ENCODE results near the gene PANK4. TPM values are rescaled to one million over a fixed set of nuclear protein-coding genes. Genes with fewer than 3 reads are reported as not detected.
A peak's percentile ranks its signal among the peaks of the same experiment; 100 is the strongest.

PANK4 gene
- total and polyA plus RNA-seq, 4 donors: 6.2 to 26.8 (median 12.6) TPM

DNA sequence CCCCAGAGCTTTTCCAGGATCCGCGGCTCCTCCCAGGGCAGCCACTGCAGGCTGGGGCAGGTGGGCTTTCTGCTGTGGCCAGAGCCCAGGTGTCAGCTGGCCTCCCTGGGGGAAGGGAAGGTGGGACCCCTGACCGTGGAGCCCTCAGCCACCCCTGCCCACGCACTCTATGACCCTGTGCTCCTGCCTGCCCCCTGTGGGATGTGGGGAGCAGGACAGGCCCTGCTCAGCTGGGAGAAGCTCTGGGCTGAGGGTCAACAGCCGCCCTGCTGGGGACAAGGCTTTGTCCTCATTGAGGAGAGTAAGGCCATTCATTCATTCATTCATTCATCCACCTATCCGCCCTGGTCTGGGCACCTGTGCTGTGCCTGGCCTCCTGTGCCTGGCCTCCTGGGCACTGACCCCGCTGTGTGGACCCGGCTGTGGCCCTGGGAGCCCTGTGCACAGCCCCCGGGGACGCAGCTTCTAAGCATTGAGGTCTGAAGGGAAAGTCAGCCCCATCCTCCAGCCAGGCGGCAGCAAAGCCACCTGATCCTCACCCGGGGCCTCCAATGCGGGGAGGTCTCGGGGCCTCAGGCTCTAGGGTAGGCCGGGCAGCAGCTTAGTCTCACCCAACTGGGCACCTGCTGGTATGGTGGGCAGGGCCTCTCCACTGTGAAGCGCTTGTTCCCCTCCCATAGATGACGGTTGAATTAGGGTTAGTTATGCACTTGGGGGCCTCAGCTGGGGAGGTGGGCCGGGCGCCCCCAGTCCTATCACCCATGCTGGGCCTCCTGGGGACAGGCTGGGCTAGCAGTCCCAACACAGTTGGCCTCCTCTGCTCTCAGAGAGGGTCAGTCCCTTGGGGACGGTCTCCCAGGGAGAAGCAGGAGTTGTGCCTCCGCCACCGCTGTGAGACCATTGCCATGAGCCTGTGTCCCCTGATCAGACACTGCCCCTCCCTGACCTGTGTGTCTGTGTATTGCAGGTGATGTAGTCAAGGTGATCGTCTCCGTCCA is 35.8 kb upstream of the PANK4 start:
- H3K4me1 ChIP-seq (ENCODE audit: control insufficient read depth in 4 of 4, insufficient read depth in 4 of 4, low read length in 3 of 4): peaks cover 5 to 12% (median 8%) of the 10 kb centered on the region in 4 donors
- no peaks in the 10 kb centered on the region for H3K27me3 ChIP-seq (ENCODE audit: control insufficient read depth in 4 of 4, insufficient read depth in 4 of 4, low read length in 3 of 4)
- H3K36me3 ChIP-seq (ENCODE audit: control insufficient read depth in 4 of 4, insufficient read depth in 3 of 4, low read depth in 1 of 4, low read length in 3 of 4): peaks cover 9 to 34% (median 14%) of the 10 kb centered on the region in 4 donors
- no peak overlapping the region for H3K4me3 ChIP-seq (ENCODE audit: low read depth in 1 of 3, low read length in 3 of 3)
- no peak for DNase-seq (ENCODE audit: low spot score)
- H3K9me3 ChIP-seq (ENCODE audit: control insufficient read depth in 4 of 4, low read length in 3 of 4): no peaks in the 10 kb centered on the region
- TF ChIP-seq FOXA1 (IDR thresholded peaks at IDR 0.05): no peak
- no peak for TF ChIP-seq GABPA (IDR thresholded peaks at IDR 0.05 in 1 of 2, conservative IDR thresholded peaks at IDR 0.05 in 1 of 2)
- TF ChIP-seq FOXA2 (IDR thresholded peaks at IDR 0.05): no peak
- TF ChIP-seq RXRA (IDR thresholded peaks at IDR 0.05): no peak
- TF ChIP-seq CTCF (IDR thresholded peaks at IDR 0.05; ENCODE audit: low read depth, low read length, missing input control): peak; percentile 36
- TF ChIP-seq SP1 (IDR thresholded peaks at IDR 0.05): no peak
- peak in 1 of 2 donors; percentile 52 for TF ChIP-seq RAD21 (IDR thresholded peaks at IDR 0.05)
- no peak for TF ChIP-seq NR2F2 (IDR thresholded peaks at IDR 0.05)
- no peak overlapping the region for H3K27ac ChIP-seq (ENCODE audit: low read depth in 1 of 2, low read length in 2 of 2)
- no peak overlapping the region for H3K9ac ChIP-seq (ENCODE audit: low read depth in 1 of 2, low read length in 2 of 2)
- 90% methylated on average over 24 of the region's 24 CpGs for WGBS

- H3K27me3 ChIP-seq (ENCODE audit: control insufficient read depth in 4 of 4, insufficient read depth in 4 of 4, low read length in 3 of 4): no peaks in the 10 kb centered on the region
- no peaks in the 10 kb centered on the region for H3K9me3 ChIP-seq (ENCODE audit: control insufficient read depth in 4 of 4, low read length in 3 of 4)
- H3K4me3 ChIP-seq (ENCODE audit: low read depth in 1 of 3, low read length in 3 of 3): no peak overlapping the region
- no peak overlapping the region for H3K9ac ChIP-seq (ENCODE audit: low read depth in 1 of 2, low read length in 2 of 2)
- H3K27ac ChIP-seq (ENCODE audit: low read depth in 1 of 2, low read length in 2 of 2): no peak overlapping the region
- no peak for DNase-seq (ENCODE audit: low spot score)
- 93% methylated on average over 11 of the region's 11 CpGs for WGBS
- H3K36me3 ChIP-seq (ENCODE audit: control insufficient read depth in 4 of 4, insufficient read depth in 3 of 4, low read depth in 1 of 4, low read length in 3 of 4): peaks cover 9 to 34% (median 14%) of the 10 kb centered on the region in 4 donors
- H3K4me1 ChIP-seq (ENCODE audit: control insufficient read depth in 4 of 4, insufficient read depth in 4 of 4, low read length in 3 of 4): peaks cover 7 to 14% (median 10%) of the 10 kb centered on the region in 4 donors
- TF ChIP-seq CTCF (IDR thresholded peaks at IDR 0.05; ENCODE audit: low read depth, low read length, missing input control) (no peak), JUND (IDR thresholded peaks at IDR 0.05) (no peak), EGR1 (IDR thresholded peaks at IDR 0.05; ENCODE audit: low read depth in 2 of 2) (no peak), RXRA (IDR thresholded peaks at IDR 0.05) (no peak), YY1 (IDR thresholded peaks at IDR 0.05) (no peak)
Measured at GRCh38 chr1:2561446-2561845, 35.0 kb upstream of the PANK4 start.

Data from liver (tissue), 9 donors.